ENCODE measurements around the gene ST6GALNAC5.

Gene ST6GALNAC5

DNA sequence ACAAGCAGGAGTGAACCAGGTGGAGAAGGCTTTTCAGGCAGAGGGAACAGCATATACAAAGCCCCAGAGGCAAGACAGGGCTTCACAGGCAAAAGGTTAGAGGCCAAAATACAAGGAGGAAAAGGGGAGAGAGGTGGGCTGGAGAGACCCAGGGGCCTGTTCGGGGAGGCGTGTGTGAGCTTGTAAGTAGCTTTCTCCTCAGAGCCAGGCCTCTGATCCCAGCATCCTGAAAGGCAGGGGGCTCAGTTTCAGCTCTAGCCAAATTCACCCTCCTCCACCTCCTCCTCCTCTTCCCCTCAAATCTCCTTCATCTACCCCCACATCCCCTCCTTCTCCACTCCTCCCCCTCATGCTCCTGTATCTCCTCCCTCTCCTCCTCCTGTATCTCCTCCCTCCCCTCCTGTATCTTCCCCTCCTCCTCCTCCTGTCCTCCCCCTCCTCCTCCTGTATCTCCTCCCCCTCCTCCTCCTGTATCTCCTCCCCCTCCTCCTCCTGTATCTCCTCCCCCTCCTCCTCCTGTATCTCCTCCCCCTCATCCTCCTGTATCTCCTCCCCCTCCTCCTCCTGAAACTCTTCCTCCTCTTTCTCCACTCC is 148.6 kb downstream of the ST6GALNAC5 start:
- no peak for DNase-seq

DNA sequence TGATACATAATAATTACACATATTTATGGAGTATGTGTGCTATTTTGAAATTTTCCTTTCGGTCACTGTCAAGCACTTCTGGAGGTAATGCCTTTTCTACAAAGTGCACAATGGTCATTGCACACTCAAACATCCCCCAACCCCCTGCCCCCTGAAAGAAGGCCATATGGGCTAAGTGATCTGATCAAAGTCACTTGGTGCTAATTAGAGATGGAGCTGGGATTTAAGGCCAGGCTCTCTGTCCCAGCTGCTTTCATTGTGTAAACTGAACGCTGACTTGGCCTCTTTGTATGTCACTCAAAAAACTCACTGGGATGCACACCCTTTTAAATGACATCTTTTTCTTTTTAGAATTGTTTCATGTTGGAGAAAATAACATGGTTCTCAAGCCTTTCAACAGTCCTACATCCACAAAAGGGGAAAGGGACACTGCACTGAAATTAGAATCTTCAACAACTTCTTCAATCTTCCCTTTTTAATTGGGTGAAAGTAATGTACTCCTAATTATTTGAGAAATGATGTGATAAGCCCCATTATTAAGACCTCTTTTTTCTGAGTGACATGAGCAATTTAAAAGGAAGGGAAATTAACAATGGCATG is 149.2 kb downstream of the ST6GALNAC5 start:
- no peak for DNase-seq

- DNase-seq: no peak
Observed at GRCh38 chr1:77018311-77018710, 151.0 kb downstream of the ST6GALNAC5 start.

DNA sequence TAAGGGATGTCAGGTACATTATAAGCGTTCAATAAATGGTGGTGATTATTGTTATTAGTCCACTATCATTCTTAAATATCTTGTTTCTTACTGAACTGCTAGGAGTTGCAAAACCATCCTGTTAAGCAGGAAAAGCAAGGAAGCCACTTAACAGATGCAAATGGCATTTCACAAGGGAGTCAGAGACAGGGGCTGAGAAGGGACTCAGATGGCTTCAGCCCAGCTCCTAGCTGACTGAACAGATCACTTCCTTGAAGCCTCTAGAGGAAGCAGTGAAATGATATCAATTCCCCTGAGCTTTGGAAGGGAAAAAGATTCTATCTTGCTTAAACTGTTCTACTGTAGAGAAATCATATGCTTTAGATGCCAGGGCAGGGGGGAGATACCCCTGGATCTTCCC is 151.5 kb downstream of the ST6GALNAC5 start:
- no peak for DNase-seq

DNA sequence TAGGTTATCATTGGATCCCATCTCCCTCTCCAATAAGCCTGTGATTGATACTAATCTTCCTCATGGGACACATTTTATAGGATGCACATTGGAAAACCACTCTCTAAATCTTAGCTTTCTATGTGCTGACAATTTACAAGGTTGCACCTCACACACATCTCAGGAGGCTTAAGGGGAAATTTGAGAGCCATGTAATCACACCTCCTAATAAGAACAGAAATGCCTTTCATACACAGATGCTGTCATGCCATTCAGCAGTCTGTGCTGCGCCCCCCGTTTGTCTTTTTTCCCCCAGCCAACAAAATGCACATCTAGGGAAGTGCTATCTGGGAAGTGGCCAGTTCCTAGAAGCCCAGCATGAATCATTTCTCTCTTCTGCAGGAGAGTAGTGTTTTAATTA is 154.5 kb downstream of the ST6GALNAC5 start:
- DNase-seq: no peak

GRCh38 chr1:77024500-77024899 is 157.2 kb downstream of the ST6GALNAC5 start:
- DNase-seq: no peak

DNA sequence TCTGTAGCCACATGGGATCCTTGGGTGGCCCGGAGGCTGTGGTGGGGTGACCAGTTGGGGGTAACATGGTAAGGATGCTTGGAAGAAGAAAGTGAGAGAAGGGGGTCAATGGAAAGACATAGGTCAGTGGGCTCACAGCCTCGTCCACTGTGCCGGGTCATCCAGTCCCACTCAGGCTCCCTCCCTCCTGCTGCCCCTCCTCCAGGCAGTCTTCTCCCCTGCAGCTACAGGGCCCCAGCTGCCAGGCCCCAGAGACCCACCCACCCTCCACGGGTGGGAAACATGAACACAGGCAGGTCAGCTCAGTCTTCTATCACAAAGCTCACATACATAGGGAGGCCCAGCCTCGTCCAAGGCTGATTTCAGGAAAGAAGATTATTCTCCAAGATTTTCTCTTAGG is 158.3 kb downstream of the ST6GALNAC5 start:
- no peak for DNase-seq

GRCh38 chr1:77026135-77026534 is 158.9 kb downstream of the ST6GALNAC5 start:
- no peak for DNase-seq

DNA sequence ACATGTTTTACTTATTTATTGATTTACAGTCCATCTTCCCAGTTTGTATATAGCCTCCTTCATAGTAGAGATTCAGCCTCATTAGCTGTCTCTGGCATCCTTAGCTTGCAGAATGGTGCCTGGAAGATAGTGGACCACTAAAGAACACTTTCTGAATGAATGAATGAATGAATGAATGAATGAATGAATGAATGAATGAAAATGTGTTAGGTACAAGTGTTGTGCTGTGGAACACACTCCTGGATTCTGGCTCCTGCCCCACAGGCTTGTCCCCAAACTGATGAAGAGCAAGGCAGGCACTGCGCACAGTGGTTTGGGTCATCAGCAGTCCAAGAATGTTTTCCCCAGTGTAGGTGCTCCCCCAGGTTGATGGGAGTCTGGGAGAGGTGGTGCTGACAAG is 159.4 kb downstream of the ST6GALNAC5 start:
- no peak for DNase-seq

DNA sequence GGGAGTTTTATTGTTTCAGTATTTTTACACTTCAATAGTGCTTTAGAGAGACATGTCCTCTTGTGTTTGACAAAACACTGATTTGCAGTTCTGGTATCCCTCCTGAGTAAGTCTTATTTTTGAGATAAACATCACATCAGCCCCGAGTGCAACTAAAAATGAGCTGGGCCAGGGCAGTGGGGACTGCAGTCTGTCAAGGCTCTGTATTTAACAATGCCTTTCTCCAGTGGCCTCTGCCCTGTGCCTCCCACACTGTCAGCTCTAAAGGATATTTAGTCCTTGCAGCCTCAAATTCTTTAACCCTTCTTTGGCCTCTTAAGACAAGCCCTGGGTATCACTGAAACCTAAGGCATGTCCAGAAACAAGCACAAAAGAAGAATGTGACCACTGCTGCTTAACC is 160.6 kb downstream of the ST6GALNAC5 start:
- DNase-seq: no peak

DNA sequence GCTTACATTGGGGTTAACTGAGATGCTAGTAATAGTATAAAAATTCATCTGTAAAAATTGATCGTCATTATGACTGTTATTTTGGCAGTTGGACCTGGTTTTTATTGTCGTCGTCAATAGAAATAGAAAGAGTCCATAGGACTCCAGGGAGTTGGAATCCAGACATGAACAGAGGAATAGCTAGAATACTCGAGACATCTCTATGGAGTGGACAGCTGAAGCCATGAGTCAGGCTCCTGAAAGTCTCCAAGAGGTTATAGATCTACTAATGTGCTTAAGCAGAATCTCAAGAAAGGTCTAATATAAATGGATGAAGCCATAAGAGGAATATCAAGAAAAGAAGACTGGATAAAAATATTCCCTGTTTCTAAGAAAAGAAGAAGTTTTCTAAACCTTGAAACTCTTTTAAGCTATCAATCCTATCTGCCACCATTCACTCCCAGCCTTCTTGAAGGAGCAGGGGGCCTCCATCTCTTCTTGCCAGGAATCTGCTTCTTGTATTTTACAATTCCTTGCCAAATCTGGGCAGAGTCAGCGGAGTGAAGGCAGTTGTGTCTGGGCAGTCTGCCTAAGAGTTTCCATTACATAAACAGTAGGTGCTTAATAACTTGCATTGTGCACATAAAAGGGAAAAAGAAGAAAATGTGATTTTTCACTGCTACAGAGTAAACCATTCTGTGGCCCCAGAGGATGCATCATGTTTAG is 163.3 kb downstream of the ST6GALNAC5 start:
- no peak for DNase-seq

GRCh38 chr1:77031106-77031662 is 163.9 kb downstream of the ST6GALNAC5 start:
- peak; percentile 80 to 95 for DNase-seq

DNA sequence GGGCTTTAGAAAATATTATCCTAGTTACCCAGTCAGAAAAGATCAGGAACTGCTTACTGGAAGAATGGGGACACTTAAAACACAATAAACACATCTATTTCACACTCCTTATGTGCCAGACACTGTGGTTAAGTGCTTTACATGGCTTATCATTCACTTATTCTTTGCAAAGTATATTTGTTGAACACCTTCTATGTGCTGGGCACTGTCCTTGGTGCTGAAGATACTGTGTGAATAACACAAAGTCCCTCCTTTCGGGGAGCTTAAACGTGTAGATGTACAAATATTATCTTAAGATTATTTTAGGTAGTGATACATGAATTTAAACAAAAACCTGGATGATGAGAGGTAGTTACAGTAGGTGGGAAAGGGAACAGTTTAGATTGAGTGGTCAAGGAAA is 169.3 kb downstream of the ST6GALNAC5 start:
- no peak for DNase-seq

DNA sequence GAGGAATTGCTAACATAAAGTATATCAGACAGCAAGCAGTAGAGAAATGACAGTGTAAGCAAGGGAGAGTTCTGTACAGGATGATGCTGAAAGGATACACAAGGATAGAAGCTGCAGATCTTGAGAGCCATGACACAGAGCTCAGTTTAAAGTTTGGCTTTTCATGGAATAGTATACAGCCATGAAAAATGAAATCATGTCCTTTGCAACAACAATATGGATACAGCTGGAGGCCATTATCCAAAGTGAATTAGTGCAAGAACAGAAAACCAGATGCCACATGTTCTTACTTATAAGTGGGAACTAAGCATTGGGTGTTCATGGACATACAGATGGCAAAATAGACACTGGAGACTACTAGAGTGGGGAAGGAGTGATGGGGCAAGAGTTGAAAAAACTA is 169.8 kb downstream of the ST6GALNAC5 start:
- no peak for DNase-seq

GRCh38 chr1:77038000-77038399 is 170.7 kb downstream of the ST6GALNAC5 start:
- no peak for DNase-seq

DNA sequence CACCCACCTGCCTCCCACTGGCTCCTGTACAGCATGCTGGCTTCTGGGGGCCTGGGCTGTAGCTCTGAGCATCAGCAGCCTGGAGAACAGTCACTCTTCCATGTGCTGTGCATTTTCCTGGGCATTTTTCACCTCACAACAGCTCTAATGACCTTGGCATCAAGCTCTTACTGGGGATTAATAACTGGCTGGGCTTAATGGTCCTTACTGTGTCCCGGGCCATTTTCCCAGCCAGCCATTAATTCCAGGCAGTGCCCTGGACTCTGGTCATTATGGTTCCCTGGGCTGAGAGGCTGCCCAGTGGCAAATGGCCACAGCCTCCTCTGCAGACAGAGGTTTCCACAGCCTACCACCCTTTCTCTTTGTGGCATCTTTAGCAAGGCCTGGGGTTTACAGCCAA is 171.8 kb downstream of the ST6GALNAC5 start:
- no peak for DNase-seq

DNA sequence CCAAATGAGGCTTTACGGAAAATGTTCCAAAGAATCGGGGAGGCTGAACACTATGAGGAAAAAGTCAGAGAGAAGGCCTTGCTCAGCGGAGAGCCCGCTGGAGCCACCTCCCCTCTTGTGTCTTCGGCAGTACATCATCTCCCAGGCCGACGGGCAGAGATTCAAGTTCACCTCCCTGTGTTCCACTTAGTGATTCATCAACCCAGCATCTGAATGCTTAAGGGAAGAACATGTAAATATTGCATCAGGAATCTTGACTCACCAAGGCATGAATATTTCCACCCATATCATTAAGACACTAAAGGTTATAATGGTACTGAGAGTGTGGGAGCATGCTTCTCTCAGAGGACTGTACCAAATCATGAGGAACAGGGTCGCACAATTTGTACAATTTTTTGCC is 172.5 kb downstream of the ST6GALNAC5 start:
- DNase-seq: no peak

GRCh38 chr1:77040826-77041225 is 173.5 kb downstream of the ST6GALNAC5 start:
- DNase-seq: no peak

DNA sequence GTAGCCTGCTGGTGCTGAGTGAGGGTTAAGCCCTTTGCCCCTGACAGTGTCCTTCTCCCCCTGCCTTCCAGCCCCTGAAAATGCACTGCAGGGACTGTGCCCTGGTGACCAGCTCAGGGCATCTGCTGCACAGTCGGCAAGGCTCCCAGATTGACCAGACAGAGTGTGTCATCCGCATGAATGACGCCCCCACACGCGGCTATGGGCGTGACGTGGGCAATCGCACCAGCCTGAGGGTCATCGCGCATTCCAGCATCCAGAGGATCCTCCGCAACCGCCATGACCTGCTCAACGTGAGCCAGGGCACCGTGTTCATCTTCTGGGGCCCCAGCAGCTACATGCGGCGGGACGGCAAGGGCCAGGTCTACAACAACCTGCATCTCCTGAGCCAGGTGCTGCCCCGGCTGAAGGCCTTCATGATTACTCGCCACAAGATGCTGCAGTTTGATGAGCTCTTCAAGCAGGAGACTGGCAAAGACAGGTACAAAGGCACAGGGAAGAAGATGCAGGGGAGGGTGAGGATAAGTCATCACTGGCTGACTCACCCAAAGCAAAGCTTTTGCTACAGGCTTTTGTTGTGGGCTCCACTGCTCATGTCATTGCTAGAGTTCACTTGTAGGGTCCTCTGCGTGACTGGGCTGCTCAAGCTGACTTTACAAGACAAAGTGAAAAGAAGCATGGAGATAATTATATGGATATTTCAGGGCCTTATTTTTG is 177.0 kb downstream of the ST6GALNAC5 start:
- DNase-seq: no peak

- DNase-seq: no peak
Observed at GRCh38 chr1:77047575-77047974, 180.3 kb downstream of the ST6GALNAC5 start.

DNA sequence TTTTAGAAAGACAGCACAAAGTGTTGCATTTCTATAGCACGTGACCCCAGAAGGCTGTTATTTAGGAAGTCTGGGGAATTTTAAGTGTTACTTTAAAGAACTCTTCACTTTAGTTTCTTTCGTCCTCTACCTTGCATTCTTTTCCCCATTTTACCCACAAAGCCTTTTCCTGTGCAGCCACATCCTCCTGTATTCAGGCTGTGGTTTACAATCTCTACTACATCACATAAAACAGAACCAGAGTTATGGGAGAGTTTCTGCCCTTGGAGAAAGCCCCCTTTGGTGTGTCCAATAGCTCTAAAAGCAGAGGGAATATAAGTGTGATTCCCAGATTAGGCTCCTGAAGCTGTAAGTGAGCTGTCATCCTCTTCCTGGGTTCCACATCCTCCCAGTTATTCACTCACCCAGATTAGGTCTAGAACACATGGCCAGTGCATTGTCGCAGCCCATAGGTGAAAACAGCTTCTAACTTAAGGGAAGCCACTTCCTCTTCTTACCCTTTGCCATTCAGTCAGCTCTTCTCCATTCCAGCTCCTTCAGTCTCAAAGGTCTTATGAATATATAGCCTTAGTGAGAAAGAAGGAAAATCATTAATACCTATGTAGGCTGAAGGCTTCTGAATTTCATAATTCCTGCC is 180.8 kb downstream of the ST6GALNAC5 start:
- no peak for DNase-seq

GRCh38 chr1:77048615-77049005 is 181.3 kb downstream of the ST6GALNAC5 start:
- no peak for DNase-seq

DNA sequence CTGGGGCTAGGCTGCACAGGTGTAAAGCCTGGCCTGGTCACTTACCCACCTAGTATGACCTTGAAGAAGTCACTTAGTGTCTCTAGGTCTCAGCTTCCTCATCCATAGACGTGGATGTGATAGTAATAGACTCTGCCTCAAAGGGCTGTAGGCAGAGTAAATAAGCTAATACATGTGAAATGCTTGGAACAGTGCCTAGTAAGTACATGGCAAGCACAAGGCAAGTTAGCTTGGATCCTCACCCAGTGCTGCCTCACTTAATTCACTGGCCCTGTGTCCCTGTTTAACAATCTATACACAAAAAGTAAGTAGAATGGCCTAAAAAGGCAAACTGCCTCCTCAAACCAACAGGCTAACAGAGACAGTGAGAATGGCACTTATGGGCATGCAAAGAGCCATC is 184.1 kb downstream of the ST6GALNAC5 start:
- DNase-seq: no peak
